Measurements from ENCODE around the gene RMDN2. TPM values are rescaled to one million over a fixed set of nuclear protein-coding genes. Genes with fewer than 3 reads are reported as not detected.
A peak's percentile ranks its signal among the peaks of the same experiment; 100 is the strongest.

RMDN2 gene
- total RNA-seq, 1 experiment from 2014 or later, result 5.3 TPM

DNA sequence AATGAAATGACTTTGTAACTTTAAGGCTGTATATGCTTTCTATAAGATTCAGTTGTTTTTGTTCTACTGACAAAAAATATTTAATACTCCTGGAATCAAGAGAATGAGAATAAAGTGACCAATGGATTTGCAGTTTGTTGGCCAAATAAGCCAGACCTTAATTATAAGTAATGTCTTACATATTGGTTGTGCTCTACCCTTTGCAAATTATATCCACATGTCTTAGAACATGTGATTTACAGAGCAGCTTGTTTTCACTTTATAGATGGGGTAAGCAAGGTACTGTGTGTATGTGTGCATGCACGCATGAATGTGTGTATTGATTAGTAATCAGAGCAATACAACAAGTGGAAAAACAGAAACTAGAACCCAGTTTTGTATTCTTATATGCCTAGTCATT lies 59.1 kb downstream of the RMDN2 start:
- no peak overlapping the region for H3K4me2 ChIP-seq
- CTCF ChIA-PET, result no interaction called here
- no peak overlapping the region for H2AFZ ChIP-seq
- no peaks in the 10 kb centered on the region for H3K9me3 ChIP-seq (ENCODE audit: insufficient read depth, low read depth)
- H3K9me2 ChIP-seq (ENCODE audit: insufficient read depth), result no peaks in the 10 kb centered on the region
- no peak for DNase-seq
- peaks cover 12% of the 10 kb centered on the region for H3K4me1 ChIP-seq (replicated peaks; ENCODE audit: insufficient read depth)
- no TSS peak for BruUV-seq (replicated peaks)
- TF ChIP-seq, protein P1, sequence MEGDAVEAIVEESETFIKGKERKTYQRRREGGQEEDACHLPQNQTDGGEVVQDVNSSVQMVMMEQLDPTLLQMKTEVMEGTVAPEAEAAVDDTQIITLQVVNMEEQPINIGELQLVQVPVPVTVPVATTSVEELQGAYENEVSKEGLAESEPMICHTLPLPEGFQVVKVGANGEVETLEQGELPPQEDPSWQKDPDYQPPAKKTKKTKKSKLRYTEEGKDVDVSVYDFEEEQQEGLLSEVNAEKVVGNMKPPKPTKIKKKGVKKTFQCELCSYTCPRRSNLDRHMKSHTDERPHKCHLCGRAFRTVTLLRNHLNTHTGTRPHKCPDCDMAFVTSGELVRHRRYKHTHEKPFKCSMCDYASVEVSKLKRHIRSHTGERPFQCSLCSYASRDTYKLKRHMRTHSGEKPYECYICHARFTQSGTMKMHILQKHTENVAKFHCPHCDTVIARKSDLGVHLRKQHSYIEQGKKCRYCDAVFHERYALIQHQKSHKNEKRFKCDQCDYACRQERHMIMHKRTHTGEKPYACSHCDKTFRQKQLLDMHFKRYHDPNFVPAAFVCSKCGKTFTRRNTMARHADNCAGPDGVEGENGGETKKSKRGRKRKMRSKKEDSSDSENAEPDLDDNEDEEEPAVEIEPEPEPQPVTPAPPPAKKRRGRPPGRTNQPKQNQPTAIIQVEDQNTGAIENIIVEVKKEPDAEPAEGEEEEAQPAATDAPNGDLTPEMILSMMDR (conservative IDR thresholded peaks at IDR 0.05), result no peak
- TF ChIP-seq EZH2 (IDR thresholded peaks at IDR 0.05; ENCODE audit: low read depth), result no peak
- no peaks in the 10 kb centered on the region for H4K20me1 ChIP-seq (ENCODE audit: insufficient read depth)
- POLR2A ChIA-PET (ENCODE audit: unreplicated experiment), result no interaction called here
- H3K79me2 ChIP-seq (ENCODE audit: low read depth), result no peaks in the 10 kb centered on the region
- H3K4me3 ChIP-seq, result no peak overlapping the region
- no peaks in the 10 kb centered on the region for H3K27me3 ChIP-seq (ENCODE audit: insufficient read depth, low read depth)
- intact Hi-C loops (cut with micrococcal nuclease; ENCODE audit: unreplicated experiment), result loop anchor here (1.0 to 5.0 kb wide), 3 partner anchors 93 to 758 kb away; partner anchors contain the start of gene CYP1B1
- H3F3A ChIP-seq (ENCODE audit: insufficient read depth, low read depth), result no peaks in the 10 kb centered on the region
- H3K27ac ChIP-seq, result no peak overlapping the region
- H3K36me3 ChIP-seq (ENCODE audit: low read depth), result no peaks in the 10 kb centered on the region

DNA sequence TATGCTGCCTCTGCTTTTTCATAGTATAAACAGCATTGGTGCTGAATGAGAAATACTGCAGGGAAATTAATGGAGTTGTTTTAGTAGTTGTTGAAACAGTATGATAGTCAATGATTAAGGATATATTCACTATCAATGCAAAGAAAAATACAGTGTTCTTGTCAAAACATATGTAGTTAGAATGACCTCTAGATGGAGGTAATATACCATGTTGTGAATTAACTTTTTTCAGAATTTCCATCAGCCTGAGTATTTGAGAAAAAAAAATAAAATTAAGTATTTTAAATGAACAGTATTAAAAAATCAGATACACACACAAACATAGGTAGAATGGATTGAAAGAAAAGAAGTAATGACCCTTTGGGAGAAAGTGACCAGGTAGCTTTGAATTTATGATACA lies 59.5 kb downstream of the RMDN2 start:
- Histone ChIP-seq H3K4me3 (no peak overlapping the region), H2AFZ (no peak overlapping the region), H3K27ac (no peak overlapping the region), H3K4me1 (replicated peaks; ENCODE audit: insufficient read depth) (peaks cover 12% of the 10 kb centered on the region), H3K79me2 (ENCODE audit: low read depth) (no peaks in the 10 kb centered on the region), H3K4me2 (no peak overlapping the region), H4K20me1 (ENCODE audit: insufficient read depth) (no peaks in the 10 kb centered on the region), H3F3A (ENCODE audit: insufficient read depth, low read depth) (no peaks in the 10 kb centered on the region), H3K9me2 (ENCODE audit: insufficient read depth) (no peaks in the 10 kb centered on the region), H3K36me3 (ENCODE audit: low read depth) (no peaks in the 10 kb centered on the region), H3K9me3 (ENCODE audit: insufficient read depth, low read depth) (no peaks in the 10 kb centered on the region), H3K27me3 (ENCODE audit: insufficient read depth, low read depth) (no peaks in the 10 kb centered on the region)
- peak in 1 of 2 experiments; percentile 44 for DNase-seq
- no TSS peak for BruUV-seq (replicated peaks)
- ChIA-PET POLR2A (ENCODE audit: unreplicated experiment) (no interaction called here), CTCF (interaction anchor here (0.7 kb wide), 2 partner anchors 92 to 367 kb away, joined by 4 to 5 read pairs; partner anchors contain the start of gene CYP1B1)
- no peak for TF ChIP-seq EZH2 (IDR thresholded peaks at IDR 0.05; ENCODE audit: low read depth)
- TF ChIP-seq, protein P1 (conservative IDR thresholded peaks at IDR 0.05), result peak; percentile 69
- intact Hi-C loops (cut with micrococcal nuclease; ENCODE audit: unreplicated experiment), result loop anchor here (1.0 to 5.0 kb wide), 3 partner anchors 92 to 758 kb away; partner anchors contain the start of gene CYP1B1

DNA sequence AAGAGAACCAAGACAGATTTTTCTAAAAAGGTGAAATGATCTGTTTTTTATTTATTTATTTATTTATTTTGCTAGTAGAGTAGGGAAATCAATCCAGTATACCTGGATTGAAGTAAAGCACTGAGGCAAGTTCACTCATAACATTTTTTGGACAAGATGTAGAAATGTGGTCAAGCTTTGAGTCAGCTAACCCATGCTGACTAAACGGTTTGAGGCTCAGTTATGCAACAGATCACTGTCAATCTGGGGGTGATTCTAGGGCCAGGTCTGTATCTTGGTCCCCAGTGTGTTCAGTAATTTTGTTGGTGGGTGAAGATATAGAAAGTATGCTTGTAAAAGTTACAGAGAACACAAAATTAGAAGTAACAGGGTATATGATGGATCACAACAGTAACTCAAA lies 60.2 kb downstream of the RMDN2 start:
- H3K4me3 ChIP-seq, result no peak overlapping the region
- H3K36me3 ChIP-seq (ENCODE audit: low read depth), result no peaks in the 10 kb centered on the region
- no peaks in the 10 kb centered on the region for H4K20me1 ChIP-seq (ENCODE audit: insufficient read depth)
- no peaks in the 10 kb centered on the region for H3K79me2 ChIP-seq (ENCODE audit: low read depth)
- TF ChIP-seq, protein P1 (conservative IDR thresholded peaks at IDR 0.05), result no peak
- TF ChIP-seq EZH2 (IDR thresholded peaks at IDR 0.05; ENCODE audit: low read depth), result no peak
- ChIA-PET POLR2A (ENCODE audit: unreplicated experiment) (no interaction called here), CTCF (interaction anchor here (0.7 kb wide), 2 partner anchors 91 to 367 kb away, joined by 4 to 5 read pairs; partner anchors contain the start of gene CYP1B1)
- no peaks in the 10 kb centered on the region for H3K27me3 ChIP-seq (ENCODE audit: insufficient read depth, low read depth)
- no peaks in the 10 kb centered on the region for H3K9me3 ChIP-seq (ENCODE audit: insufficient read depth, low read depth)
- H2AFZ ChIP-seq, result no peak overlapping the region
- DNase-seq, result peak in 1 of 2 experiments; percentile 55
- peaks cover 12% of the 10 kb centered on the region for H3K4me1 ChIP-seq (replicated peaks; ENCODE audit: insufficient read depth)
- no TSS peak for BruUV-seq (replicated peaks)
- 0 out of 2 replicates have a peak overlapping the region, but pooled peaks have one; percentile 11 for H3K4me2 ChIP-seq
- H3K27ac ChIP-seq, result no peak overlapping the region
- no peaks in the 10 kb centered on the region for H3K9me2 ChIP-seq (ENCODE audit: insufficient read depth)
- no peaks in the 10 kb centered on the region for H3F3A ChIP-seq (ENCODE audit: insufficient read depth, low read depth)
- intact Hi-C loops (cut with micrococcal nuclease; ENCODE audit: unreplicated experiment), result loop anchor here (2.0 kb wide), 1 partner anchor 91 kb away; the partner anchor contains the start of gene CYP1B1
